HG03571 (cell line): ENCODE results near the gene ATG16L2.
"Not testable (repeated sequence)": the region's sequence is repeated elsewhere in the genome, so short reads cannot be mapped to it uniquely, and the experiment has no call there.

Experiments
- ATAC-seq: cut with Tn5 transposase; IDR thresholded peaks from one replicate; pipeline ENCODE4 v1.9.1; 2021; ENCODE audit not compliant: unreplicated experiment

ATG16L2 gene

DNA sequence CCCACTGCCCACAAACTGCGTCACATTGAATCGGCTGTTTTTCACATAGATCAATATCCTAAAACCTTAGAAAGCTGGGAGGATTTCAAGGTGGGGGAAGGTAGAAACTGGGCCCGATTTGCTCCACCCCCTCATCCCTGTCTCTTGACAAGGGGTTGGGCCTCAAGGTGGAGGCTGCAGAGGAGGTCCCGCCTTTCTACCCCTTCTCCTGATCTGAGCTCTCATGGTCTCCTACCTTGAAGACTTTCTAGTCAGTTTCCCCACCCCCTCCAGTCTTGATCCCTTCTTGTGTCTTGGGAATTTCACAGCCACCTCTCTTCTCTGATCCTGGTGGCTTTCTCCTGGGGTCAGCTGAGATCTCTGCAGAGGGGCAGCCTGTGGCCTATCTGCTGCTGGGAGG is 15.8 kb upstream of the ATG16L2 start:
- no peak for ATAC-seq

GRCh38 chr11:72799441-72799840 is 14.8 kb upstream of the ATG16L2 start:
- no peak for ATAC-seq

- no peak for ATAC-seq
Measured at GRCh38 chr11:72802822-72803221, 11.4 kb upstream of the ATG16L2 start.

DNA sequence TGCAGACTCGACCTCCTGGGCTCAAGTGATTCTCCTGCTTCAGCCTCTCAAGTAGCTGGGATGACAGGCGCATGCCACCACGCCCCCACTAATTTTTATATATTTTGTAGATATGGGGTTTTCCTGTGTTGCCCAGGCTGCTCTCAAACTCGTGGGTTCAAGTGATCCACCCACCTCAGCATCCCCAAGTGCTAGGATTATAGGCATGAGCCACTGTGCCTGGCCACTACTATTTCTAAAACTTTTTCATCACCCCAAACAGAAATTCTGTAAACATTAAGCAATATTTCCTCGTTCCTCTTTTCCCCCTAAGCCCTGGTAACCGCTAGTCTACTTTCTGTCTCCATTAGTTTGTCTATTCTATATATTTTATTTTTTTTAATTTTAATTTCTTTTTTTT is 9.0 kb upstream of the ATG16L2 start:
- no peak for ATAC-seq

GRCh38 chr11:72806378-72806777 is 7.8 kb upstream of the ATG16L2 start:
- not testable (repeated sequence) for ATAC-seq

- ATAC-seq, result no peak
Measured at GRCh38 chr11:72807021-72807693, 7.1 kb upstream of the ATG16L2 start.

DNA sequence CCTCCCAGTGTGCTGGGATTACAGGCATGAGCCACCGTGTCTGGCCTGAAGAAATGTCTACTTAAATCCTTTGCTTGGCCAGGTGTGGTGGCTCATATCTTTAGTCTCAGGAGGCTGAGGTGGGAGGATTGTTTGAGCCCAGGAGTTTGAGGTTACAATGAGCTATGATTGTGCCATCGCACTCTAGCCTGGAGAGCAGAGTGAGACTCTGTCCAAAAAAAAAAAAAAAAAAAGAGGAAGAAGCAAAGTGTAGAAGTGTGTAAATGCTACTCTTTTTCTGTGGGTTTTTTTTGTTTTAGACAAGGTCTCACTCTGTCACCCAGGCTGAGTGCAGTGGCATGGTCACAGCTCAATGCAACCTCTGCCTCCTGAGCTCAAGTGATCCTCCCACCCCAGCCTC is 6.4 kb upstream of the ATG16L2 start:
- no peak for ATAC-seq

DNA sequence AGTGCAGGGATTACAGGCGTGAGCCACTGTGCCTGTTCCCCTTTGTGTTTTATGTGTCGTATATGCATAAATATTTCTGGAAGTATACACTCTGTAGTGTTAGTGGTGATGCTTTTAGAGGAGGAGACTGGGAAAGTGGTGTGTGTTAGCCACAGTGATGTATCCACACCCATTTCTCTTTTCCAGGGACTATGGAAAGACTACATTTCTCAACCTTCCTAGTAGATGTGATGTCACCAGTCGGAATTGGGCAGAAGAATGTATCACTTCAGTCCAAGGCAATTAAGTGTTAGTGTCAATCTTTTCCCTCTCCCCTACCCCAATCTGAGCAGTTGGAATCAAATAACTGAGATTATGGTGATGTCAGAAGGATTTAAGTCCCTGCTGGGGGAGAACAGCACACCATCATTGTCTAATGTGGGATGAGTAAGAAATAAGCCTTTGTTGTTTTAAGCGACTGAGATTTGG is 5.8 kb upstream of the ATG16L2 start:
- ATAC-seq, result no peak

- not testable (repeated sequence) for ATAC-seq
Measured at GRCh38 chr11:72811686-72812085, 2.5 kb upstream of the ATG16L2 start.

- no peak for ATAC-seq
Measured at GRCh38 chr11:72812604-72812966, 1.6 kb upstream of the ATG16L2 start.

- no peak for ATAC-seq
Measured at GRCh38 chr11:72812967-72813739, 1.1 kb upstream of the ATG16L2 start.

GRCh38 chr11:72813740-72814285 is 398 bp upstream of the ATG16L2 start:
- peak; percentile 37 for ATAC-seq

- no peak for ATAC-seq
Measured at GRCh38 chr11:72815110-72815618, 953 bp downstream of the ATG16L2 start.

GRCh38 chr11:72816404-72816990 is 2.3 kb downstream of the ATG16L2 start:
- no peak for ATAC-seq

- ATAC-seq, result no peak
Measured at GRCh38 chr11:72817966-72818365, 3.8 kb downstream of the ATG16L2 start.

DNA sequence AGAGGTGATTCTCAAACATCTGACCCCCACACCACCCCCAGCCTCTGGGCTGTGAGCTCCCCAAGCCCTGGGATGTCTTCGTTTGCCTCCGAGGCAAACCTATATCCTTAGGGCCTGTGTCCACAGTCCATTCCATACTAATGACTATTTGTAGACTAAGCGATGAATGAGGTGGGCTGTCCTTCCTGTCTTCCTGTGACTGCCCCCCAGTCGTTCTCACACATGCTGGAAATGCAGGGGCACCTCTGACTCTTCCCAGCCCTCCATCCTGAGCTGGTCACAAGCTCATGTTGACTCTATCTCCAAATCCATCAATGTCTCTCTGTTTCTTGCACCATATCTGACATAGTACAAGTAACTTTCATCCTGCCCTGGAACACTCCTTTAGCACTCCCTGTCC is 4.8 kb downstream of the ATG16L2 start:
- ATAC-seq, result no peak

DNA sequence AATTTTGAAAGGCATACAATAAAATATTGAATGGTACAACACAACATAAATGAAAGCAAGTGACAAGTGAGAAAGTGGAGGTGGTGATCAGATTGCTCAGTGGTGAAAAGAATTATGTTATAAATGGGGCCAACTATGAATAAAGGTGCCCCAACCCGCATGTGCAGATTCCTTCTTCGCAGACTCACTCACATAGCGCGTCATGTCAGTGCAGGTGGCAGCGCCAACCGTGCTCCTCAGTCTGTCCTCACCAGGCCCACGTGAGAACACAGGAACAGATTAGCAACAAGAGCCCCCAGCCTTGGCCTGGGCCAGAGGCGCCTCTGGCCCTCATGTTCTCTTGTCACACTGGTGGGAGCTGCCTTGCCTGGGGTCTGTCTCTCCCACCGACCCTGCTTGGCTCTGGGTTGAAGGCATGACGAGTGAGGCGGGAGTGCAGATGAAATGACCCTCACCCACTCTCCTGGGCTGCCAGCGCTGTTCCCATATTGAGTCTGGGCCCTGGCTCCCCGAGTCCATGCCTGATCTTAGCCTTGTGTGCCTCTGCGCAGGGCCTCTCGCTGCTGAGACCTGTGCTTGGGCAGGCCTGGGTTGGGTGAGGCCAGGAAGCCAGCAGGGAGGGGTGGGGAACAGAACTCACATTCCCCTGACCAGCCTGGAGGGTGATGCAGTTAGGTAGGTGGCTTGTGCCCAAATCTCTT is 6.4 kb downstream of the ATG16L2 start:
- no peak for ATAC-seq

GRCh38 chr11:72821221-72821919 is 7.2 kb downstream of the ATG16L2 start:
- no peak for ATAC-seq

DNA sequence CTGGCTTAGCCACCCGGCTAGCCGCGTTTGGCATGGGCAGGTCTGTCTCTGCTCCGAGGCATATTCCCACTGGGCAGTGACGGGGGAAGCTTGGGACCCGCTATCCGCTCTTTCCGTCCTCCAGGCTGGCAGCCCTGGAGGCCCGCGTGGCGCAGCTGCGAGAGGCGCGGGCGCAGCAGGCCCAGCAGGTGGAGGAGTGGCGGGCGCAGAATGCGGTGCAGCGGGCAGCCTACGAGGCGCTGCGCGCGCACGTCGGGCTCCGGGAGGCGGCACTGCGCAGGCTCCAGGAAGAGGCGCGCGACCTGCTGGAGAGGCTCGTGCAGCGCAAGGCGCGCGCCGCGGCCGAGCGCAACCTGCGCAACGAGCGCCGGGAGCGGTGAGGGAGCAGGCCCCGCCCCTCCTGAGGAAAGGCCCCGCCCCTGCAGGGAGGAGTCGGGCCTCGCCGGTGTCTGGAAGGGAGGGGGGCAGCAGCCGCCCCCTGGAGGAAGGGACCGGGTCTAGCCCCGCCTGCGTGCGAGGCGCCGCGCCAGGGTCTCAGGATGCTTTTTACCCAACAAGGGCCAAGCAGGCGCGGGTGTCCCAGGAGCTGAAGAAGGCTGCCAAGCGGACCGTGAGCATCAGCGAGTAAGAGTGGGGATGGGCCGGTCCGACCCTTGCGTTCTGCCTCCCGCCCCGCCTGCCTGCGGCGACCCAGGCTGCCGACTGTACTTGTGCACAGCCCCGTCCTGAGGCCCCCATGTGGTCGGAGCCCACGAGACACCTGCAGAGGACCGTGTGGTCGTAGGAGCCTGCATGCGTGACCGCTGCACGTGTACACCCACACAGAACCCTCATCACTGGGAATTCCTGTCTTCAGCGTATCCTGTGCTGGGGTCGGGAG is 7.9 kb downstream of the ATG16L2 start:
- no peak for ATAC-seq
